IPS DF 19.7 (cell line): Measurements from ENCODE around the gene PCNP.
"Not testable (repeated sequence)": the region's sequence is repeated elsewhere in the genome, so short reads cannot be mapped to it uniquely, and the experiment has no call there.

Experiments used
- DNase-seq: peaks from one replicate; pipeline ENCODE4 v3.0.0-alpha.2; 2013; ENCODE audit warnings: low read depth, low spot score

Gene PCNP

GRCh38 chr3:101567528-101568317 lies 6.3 kb upstream of the PCNP start:
- no peak for DNase-seq

GRCh38 chr3:101571028-101571895 lies 2.7 kb upstream of the PCNP start:
- DNase-seq = no peak

DNA sequence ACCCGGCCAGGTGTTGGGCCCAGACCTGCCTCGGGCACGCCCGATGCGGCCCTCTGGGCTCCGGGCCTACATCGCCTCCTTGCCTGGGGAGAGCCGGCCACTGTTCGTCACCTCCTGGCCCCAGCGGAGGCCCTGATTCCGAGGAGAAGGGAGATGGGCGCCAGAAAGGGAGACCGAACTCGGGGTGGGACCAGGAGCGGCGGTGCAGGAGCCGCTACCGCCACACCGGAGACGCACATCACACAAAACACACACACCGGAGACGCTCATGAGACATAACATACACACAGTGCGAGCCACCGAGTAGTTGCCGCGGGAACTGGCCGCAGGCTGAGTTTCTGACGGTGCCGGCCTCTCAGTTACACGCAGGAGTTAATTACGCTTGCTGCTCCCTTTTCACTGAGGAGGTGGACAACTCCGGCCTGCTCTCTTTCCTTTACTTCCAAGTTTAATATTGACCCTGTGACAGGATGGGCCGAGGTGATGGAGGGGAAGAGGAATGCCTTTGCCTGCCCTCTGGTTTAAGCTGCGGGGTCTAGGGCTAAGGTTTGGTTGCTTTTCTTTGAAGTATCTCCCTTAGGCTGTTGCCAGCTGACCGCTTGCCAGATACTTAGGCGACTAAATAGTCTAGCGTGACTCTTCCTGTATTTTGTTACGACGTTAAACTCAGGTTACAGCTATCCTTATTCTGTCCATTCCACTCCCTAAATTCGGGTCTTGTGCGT lies 570 bp downstream of the PCNP start:
- no peak for DNase-seq

DNA sequence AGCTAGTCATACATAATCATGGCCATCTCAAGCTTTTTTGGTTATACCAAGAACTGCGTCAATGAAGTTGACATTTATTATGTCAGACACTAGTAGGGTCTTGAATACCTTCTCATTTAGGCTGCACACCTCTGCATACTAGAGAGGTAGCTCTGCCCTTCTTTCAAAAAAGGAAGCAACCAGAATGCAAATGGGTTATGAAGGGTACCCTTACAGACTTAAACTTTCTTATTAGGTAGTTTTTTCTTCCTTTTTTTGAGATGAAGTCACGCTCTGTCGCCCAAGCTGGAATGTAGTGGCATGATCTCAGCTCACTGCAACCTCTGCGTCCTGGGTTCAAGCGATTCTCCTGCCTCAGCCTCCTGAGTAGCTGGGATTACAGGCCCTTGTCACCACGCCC lies 3.3 kb downstream of the PCNP start:
- DNase-seq = no peak

DNA sequence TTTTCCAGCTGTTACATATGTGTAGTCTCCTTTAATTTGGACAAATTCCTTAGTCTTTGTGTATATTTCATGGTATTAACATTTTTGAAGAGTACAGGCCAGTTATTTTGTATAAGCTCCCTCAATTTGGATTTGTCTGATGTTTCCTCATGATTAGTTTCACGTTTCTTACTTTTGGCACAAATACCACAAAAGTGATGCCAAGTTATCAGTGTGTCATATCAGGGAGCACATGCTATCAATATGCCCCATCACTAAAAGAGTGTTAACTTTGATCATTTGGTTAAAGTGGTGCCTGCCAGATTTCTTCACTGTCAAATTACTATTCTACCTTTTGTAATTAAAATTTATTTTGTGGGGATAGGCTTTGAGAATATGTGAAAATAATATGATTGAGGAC lies 14.6 kb downstream of the PCNP start:
- DNase-seq = no peak

- DNase-seq = no peak
Observed at GRCh38 chr3:101591071-101591470, 17.1 kb downstream of the PCNP start.

DNA sequence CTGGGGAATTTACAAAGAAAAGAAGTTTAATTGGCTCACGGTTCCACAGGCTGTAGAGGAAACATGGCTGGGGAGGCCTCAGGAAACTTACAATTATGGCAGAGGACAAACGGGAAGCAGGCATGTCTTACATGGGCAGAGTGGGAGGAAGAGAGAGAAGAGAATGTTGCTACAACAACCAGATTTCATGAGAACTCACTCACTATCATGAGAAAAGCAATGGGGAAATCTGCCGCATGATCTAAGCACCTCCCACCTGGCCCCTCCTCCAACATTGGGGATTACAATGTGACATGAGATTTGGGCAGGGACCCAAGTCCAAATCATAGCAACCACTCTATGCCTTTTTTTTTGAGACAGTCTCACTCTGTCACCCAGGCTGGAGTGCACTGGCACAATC lies 28.8 kb downstream of the PCNP start:
- DNase-seq = no peak

DNA sequence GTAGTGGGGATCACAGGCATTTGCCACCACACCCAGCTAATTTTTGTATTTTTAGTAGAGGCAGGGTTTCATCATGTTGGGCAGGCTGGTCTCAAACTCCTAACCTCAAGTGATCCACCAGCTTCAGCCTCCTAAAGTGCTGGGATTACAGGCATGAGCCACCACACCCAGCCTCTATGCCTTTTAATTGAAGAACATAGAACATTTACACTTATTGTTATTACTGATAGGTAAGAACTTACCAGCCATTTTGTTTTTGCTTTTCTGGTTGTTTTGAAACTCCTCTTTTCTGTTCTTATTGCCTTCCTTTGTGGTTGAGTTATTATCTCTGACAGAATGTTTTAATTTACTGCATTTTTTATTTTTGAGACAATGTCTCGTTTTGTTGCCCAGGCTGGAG lies 29.2 kb downstream of the PCNP start:
- DNase-seq = no peak

GRCh38 chr3:101605398-101605797 lies 31.4 kb downstream of the PCNP start:
- not testable (repeated sequence) for DNase-seq

- DNase-seq = no peak
Observed at GRCh38 chr3:101611023-101611422, 37.0 kb downstream of the PCNP start.

DNA sequence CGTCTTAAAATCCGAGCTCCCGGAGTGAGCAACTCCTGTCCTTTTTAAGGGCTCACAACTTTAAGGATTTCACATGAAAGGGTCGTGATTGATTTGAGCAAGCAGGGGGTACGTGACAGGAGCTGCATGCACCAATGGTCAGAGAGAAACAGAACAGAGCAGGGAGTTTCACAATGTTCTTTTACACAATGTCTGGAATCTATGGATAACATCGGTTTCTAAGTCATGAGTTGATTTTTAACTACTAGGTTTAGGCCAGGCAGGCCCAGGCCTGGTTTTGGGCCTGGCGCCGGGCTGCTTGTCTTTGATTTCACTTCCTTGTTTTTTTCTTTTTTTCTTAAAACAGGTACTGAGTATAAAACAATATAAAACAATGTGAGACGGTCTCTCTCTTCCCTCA lies 39.0 kb downstream of the PCNP start:
- not testable (repeated sequence) for DNase-seq

- no peak for DNase-seq
Observed at GRCh38 chr3:101615525-101615924, 41.5 kb downstream of the PCNP start.

DNA sequence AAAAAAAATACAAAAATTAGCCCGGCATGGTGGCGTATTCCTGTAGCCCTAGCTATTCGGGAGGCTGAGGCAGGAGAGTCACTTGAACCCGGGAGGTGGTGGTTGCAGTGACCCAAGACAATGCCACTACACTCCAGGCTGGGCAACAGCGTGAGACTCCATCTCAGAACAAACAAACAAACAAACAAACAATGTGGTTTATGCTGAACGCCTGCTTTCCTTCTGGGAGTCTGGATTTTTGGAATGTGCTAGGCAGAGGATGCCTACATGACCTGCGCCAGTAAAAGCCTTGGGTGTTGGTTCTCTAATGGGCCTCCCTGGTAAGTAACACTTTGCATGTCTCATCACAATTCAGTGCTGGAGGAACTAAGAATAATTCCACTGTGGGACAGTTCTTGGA lies 43.5 kb downstream of the PCNP start:
- no peak for DNase-seq

DNA sequence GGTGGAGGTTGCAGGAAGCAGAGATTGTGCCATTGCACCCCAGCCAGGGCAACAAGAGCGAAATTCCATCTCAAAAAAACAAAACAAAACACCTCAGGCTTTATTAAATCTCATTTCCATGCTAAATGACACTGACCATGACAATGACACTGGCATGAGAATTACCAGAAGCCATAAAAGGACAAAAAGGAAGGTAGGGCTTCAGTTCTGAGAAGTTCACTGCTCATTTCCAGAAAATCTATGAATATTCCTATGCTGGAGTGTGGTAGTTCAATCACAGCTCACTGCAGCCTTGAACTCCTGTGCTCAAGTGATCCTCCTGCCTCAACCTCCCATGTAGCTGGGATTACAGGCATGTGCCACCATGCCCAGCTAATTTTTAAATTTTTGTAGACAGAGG lies 44.7 kb downstream of the PCNP start:
- DNase-seq = no peak

GRCh38 chr3:101619734-101620133 lies 45.8 kb downstream of the PCNP start:
- no peak for DNase-seq

GRCh38 chr3:101623656-101624055 lies 49.7 kb downstream of the PCNP start:
- no peak for DNase-seq

DNA sequence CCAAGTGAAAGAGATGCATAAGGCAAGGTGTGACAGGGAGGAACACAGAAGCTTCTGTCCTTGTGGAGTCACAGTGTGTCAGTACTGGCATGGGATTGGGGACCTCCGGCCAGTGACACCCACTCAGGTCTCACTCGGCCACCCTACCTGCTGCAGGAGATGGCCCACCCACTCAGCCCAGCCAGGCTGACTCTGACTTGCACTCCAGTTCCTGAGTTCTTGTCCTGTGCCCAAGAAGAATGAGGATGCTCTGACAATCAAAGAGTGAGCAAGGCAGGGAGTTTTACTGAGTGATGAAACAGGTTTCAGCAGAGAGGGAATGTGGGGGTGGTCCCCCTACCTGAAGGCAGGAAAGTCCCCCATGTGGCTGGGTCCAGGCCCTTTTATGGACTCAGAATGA lies 50.9 kb downstream of the PCNP start:
- DNase-seq = no peak

DNA sequence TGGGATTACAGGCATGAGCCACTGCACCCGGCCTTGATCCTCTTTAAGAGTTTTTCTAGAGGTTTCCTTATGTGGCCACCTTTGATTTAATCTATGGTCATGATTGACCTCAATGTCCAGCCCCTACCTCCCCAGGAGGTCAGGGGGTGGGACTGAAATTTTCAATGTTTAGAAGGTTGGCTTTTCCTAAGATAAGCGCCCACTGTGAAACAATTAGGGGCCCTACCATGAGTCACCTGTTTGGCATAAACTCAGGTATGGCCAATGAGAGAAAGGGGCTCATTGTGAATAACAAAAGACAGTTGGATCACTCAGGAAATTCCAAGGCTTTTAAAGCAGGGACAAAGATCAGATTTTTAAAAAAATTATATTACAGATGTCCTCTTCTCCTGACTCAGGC lies 51.9 kb downstream of the PCNP start:
- DNase-seq = no peak

DNA sequence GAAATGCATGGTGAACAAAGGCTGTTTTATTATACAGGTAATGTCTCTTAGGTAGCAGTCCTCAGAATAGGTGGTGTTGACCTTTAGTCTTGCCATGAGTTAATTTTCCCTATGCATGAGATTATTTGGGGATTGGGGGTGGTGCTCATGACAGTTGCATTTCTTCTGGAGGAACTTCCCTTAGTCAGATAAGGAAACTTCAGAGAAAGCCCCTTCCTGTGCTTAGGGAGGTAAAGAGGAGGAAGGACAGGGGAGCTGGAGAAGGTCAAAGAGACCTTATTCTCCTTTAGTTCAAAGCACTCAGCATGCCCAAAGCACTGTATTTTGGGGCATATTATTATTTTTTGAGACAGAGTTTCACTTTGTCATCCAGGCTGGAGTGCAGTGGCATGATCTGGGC lies 55.2 kb downstream of the PCNP start:
- no peak for DNase-seq

- DNase-seq = no peak
Observed at GRCh38 chr3:101631098-101631796, 57.3 kb downstream of the PCNP start.

GRCh38 chr3:101631959-101632358 lies 58.0 kb downstream of the PCNP start:
- DNase-seq = not testable (repeated sequence)

DNA sequence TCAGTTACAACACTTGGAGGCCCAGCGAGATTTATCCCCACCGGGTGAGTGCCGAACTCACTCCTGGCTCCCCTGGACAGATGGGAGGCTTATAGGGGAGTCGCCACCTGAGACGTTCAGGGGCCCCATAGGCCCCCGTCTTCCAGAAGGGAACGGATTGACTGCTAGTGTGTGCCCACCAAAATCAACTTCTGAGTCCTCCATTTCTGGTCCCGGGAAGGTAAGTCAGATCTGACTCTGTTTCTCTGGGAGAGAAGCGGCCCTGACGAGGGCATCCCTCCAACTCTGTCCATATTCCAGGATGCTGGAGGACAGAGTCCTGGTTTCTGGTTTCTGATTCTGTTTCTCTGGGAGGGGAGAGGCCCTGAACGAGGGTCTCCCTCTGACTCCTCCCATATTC lies 58.6 kb downstream of the PCNP start:
- no peak for DNase-seq
